HG03565 (cell line): Measurements from ENCODE around the gene PRIM2.
"Not testable (repeated sequence)": the region's sequence is repeated elsewhere in the genome, so short reads cannot be mapped to it uniquely, and the experiment has no call there.

ENCODE experiments used
- ATAC-seq: cut with Tn5 transposase; IDR thresholded peaks from one replicate; pipeline ENCODE4 v1.9.1; 2021; ENCODE audit warnings: mild to moderate bottlenecking, moderate library complexity; ENCODE audit not compliant: unreplicated experiment

Gene PRIM2

GRCh38 chr6:57496251-57496650 lies 178.8 kb downstream of the PRIM2 start:
- ATAC-seq = not testable (repeated sequence)

GRCh38 chr6:57500368-57501021 lies 183.1 kb downstream of the PRIM2 start:
- not testable (repeated sequence) for ATAC-seq

GRCh38 chr6:57502387-57502786 lies 185.0 kb downstream of the PRIM2 start:
- ATAC-seq = not testable (repeated sequence)

GRCh38 chr6:57505251-57505650 lies 187.8 kb downstream of the PRIM2 start:
- not testable (repeated sequence) for ATAC-seq

GRCh38 chr6:57510390-57510789 lies 193.0 kb downstream of the PRIM2 start:
- ATAC-seq = not testable (repeated sequence)

GRCh38 chr6:57515171-57515570 lies 197.7 kb downstream of the PRIM2 start:
- not testable (repeated sequence) for ATAC-seq

GRCh38 chr6:57515845-57516244 lies 198.4 kb downstream of the PRIM2 start:
- ATAC-seq = not testable (repeated sequence)

GRCh38 chr6:57516776-57517175 lies 199.3 kb downstream of the PRIM2 start:
- not testable (repeated sequence) for ATAC-seq

- not testable (repeated sequence) for ATAC-seq
These were observed 201.8 kb downstream of the PRIM2 start for GRCh38 chr6:57519198-57519597.

- ATAC-seq = not testable (repeated sequence)
These were observed 203.7 kb downstream of the PRIM2 start for GRCh38 chr6:57521085-57521484.

- ATAC-seq = not testable (repeated sequence)
These were observed 205.8 kb downstream of the PRIM2 start for GRCh38 chr6:57523221-57523620.

- ATAC-seq = not testable (repeated sequence)
These were observed 212.3 kb downstream of the PRIM2 start for GRCh38 chr6:57529755-57530154.

GRCh38 chr6:57532660-57533059 lies 215.2 kb downstream of the PRIM2 start:
- not testable (repeated sequence) for ATAC-seq

- ATAC-seq = not testable (repeated sequence)
These were observed 217.7 kb downstream of the PRIM2 start for GRCh38 chr6:57535121-57535520.

- ATAC-seq = peak; percentile 80
These were observed 218.6 kb downstream of the PRIM2 start for GRCh38 chr6:57535994-57536393.

- ATAC-seq = not testable (repeated sequence)
These were observed 220.5 kb downstream of the PRIM2 start for GRCh38 chr6:57537916-57538315.

- ATAC-seq = not testable (repeated sequence)
These were observed 234.5 kb downstream of the PRIM2 start for GRCh38 chr6:57551961-57552360.

GRCh38 chr6:57557855-57558254 lies 240.4 kb downstream of the PRIM2 start:
- ATAC-seq = not testable (repeated sequence)

GRCh38 chr6:57559170-57559569 lies 241.7 kb downstream of the PRIM2 start:
- ATAC-seq = not testable (repeated sequence)

- ATAC-seq = not testable (repeated sequence)
These were observed 244.8 kb downstream of the PRIM2 start for GRCh38 chr6:57562233-57562632.

- ATAC-seq = not testable (repeated sequence)
These were observed 254.7 kb downstream of the PRIM2 start for GRCh38 chr6:57572119-57572518.

GRCh38 chr6:57572844-57573243 lies 255.4 kb downstream of the PRIM2 start:
- not testable (repeated sequence) for ATAC-seq

- ATAC-seq = not testable (repeated sequence)
These were observed 259.6 kb downstream of the PRIM2 start for GRCh38 chr6:57577023-57577422.
